ENCODE data around the gene CXorf49B.
"Not testable (repeated sequence)": the region's sequence is repeated elsewhere in the genome, so short reads cannot be mapped to it uniquely, and the experiment has no call there.

CXorf49B gene

DNA sequence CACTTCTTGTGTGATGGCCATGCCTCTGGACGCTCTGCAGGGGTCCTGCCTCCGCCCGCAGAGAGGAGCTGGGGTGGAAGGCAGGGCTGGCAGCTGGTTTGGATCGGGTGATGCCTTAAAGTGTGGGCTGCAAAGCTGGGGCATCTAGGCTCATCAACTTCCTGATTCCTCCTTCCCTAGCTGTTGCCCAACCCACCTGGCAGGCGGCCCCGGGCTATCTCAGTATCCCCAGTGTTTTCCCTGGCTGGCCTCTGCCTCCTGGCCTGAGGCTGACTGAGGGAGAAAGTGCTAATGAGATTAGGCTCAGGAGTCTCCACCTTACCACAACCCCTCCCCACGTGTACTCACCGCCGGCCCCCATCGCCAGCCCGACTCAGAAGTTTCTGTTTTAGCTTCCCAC lies 1.7 kb downstream of the CXorf49B start:
- not testable (repeated sequence) for H3K27ac ChIP-seq (ENCODE audit: low read depth, low read length); H3K36me3 ChIP-seq (ENCODE audit: control insufficient read depth, low read length); H3K27me3 ChIP-seq (ENCODE audit: control insufficient read depth, low read length); H3K9me3 ChIP-seq (ENCODE audit: control insufficient read depth, insufficient read depth, low read length); H3F3A ChIP-seq (ENCODE audit: control insufficient read depth, insufficient read depth); H3K4me3 ChIP-seq (ENCODE audit: low read length); H3K4me2 ChIP-seq (ENCODE audit: low read length); H3K79me2 ChIP-seq (ENCODE audit: control insufficient read depth, low read length); H3K4me1 ChIP-seq (ENCODE audit: control insufficient read depth, low read length); H3K9me2 ChIP-seq (replicated peaks; ENCODE audit: control insufficient read depth, low read length); H4K20me1 ChIP-seq (ENCODE audit: control insufficient read depth, insufficient read depth, low read depth, low read length)

DNA sequence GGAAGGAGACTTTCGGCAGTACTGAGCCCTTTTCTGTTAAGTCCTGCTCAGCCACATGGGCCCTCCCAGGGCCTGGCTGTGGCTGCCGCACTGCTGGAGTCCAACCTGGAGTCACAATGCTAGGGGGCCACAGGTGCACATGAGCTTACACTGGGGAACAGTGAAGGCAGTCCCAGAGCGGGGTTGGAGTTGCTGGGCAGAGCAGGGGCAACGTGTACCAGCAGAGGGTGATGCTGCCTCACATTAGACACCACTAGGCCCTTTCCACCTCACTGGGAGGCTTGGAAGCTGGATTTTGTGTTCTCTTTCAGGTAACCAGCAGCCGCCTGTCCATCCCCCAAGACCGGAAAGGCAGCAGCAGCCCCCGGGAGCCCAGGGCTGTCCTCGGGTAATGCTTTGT lies 2.5 kb downstream of the CXorf49B start:
- H4K20me1 ChIP-seq (ENCODE audit: control insufficient read depth, insufficient read depth, low read depth, low read length); H3K27me3 ChIP-seq (ENCODE audit: control insufficient read depth, low read length); H3K36me3 ChIP-seq (ENCODE audit: control insufficient read depth, low read length); H3K9me3 ChIP-seq (ENCODE audit: control insufficient read depth, insufficient read depth, low read length); H3K27ac ChIP-seq (ENCODE audit: low read depth, low read length); H3K4me2 ChIP-seq (ENCODE audit: low read length); H3K9me2 ChIP-seq (replicated peaks; ENCODE audit: control insufficient read depth, low read length); H3K79me2 ChIP-seq (ENCODE audit: control insufficient read depth, low read length); H3K4me3 ChIP-seq (ENCODE audit: low read length); H3K4me1 ChIP-seq (ENCODE audit: control insufficient read depth, low read length); H3F3A ChIP-seq (ENCODE audit: control insufficient read depth, insufficient read depth): not testable (repeated sequence)

- H3F3A ChIP-seq (ENCODE audit: control insufficient read depth, insufficient read depth); H3K4me2 ChIP-seq (ENCODE audit: low read length); H3K4me3 ChIP-seq (ENCODE audit: low read length); H3K9me2 ChIP-seq (replicated peaks; ENCODE audit: control insufficient read depth, low read length); H3K79me2 ChIP-seq (ENCODE audit: control insufficient read depth, low read length); H3K36me3 ChIP-seq (ENCODE audit: control insufficient read depth, low read length); H4K20me1 ChIP-seq (ENCODE audit: control insufficient read depth, insufficient read depth, low read depth, low read length); H3K4me1 ChIP-seq (ENCODE audit: control insufficient read depth, low read length); H3K9me3 ChIP-seq (ENCODE audit: control insufficient read depth, insufficient read depth, low read length); H3K27ac ChIP-seq (ENCODE audit: low read depth, low read length); H3K27me3 ChIP-seq (ENCODE audit: control insufficient read depth, low read length): not testable (repeated sequence)
These were observed 4.0 kb downstream of the CXorf49B start for GRCh38 chrX:71767134-71767533.

- not testable (repeated sequence) for H3K36me3 ChIP-seq (ENCODE audit: control insufficient read depth, low read length); H3K9me2 ChIP-seq (replicated peaks; ENCODE audit: control insufficient read depth, low read length); H3K79me2 ChIP-seq (ENCODE audit: control insufficient read depth, low read length); H3K4me2 ChIP-seq (ENCODE audit: low read length); H3K9me3 ChIP-seq (ENCODE audit: control insufficient read depth, insufficient read depth, low read length); H3K4me3 ChIP-seq (ENCODE audit: low read length); H3K27me3 ChIP-seq (ENCODE audit: control insufficient read depth, low read length); H4K20me1 ChIP-seq (ENCODE audit: control insufficient read depth, insufficient read depth, low read depth, low read length); H3F3A ChIP-seq (ENCODE audit: control insufficient read depth, insufficient read depth); H3K4me1 ChIP-seq (ENCODE audit: control insufficient read depth, low read length); H3K27ac ChIP-seq (ENCODE audit: low read depth, low read length)
These were observed 15.2 kb downstream of the CXorf49B start for GRCh38 chrX:71778322-71778721.

- H3K9me2 ChIP-seq (replicated peaks; ENCODE audit: control insufficient read depth, low read length); H3K4me2 ChIP-seq (ENCODE audit: low read length); H4K20me1 ChIP-seq (ENCODE audit: control insufficient read depth, insufficient read depth, low read depth, low read length); H3F3A ChIP-seq (ENCODE audit: control insufficient read depth, insufficient read depth); H3K79me2 ChIP-seq (ENCODE audit: control insufficient read depth, low read length); H3K27me3 ChIP-seq (ENCODE audit: control insufficient read depth, low read length); H3K4me3 ChIP-seq (ENCODE audit: low read length); H3K4me1 ChIP-seq (ENCODE audit: control insufficient read depth, low read length); H3K9me3 ChIP-seq (ENCODE audit: control insufficient read depth, insufficient read depth, low read length); H3K27ac ChIP-seq (ENCODE audit: low read depth, low read length); H3K36me3 ChIP-seq (ENCODE audit: control insufficient read depth, low read length): not testable (repeated sequence)
These were observed 19.2 kb downstream of the CXorf49B start for GRCh38 chrX:71782225-71782949.

- H4K20me1 ChIP-seq (ENCODE audit: control insufficient read depth, insufficient read depth, low read depth, low read length); H3K27me3 ChIP-seq (ENCODE audit: control insufficient read depth, low read length); H3F3A ChIP-seq (ENCODE audit: control insufficient read depth, insufficient read depth); H3K36me3 ChIP-seq (ENCODE audit: control insufficient read depth, low read length); H3K9me3 ChIP-seq (ENCODE audit: control insufficient read depth, insufficient read depth, low read length); H3K4me1 ChIP-seq (ENCODE audit: control insufficient read depth, low read length); H3K9me2 ChIP-seq (replicated peaks; ENCODE audit: control insufficient read depth, low read length); H3K4me3 ChIP-seq (ENCODE audit: low read length); H3K27ac ChIP-seq (ENCODE audit: low read depth, low read length); H3K4me2 ChIP-seq (ENCODE audit: low read length); H3K79me2 ChIP-seq (ENCODE audit: control insufficient read depth, low read length): not testable (repeated sequence)
These were observed 19.8 kb downstream of the CXorf49B start for GRCh38 chrX:71782950-71783299.

GRCh38 chrX:71783569-71784347 lies 20.6 kb downstream of the CXorf49B start:
- H3K36me3 ChIP-seq (ENCODE audit: control insufficient read depth, low read length); H3K79me2 ChIP-seq (ENCODE audit: control insufficient read depth, low read length); H3K9me3 ChIP-seq (ENCODE audit: control insufficient read depth, insufficient read depth, low read length); H3K4me3 ChIP-seq (ENCODE audit: low read length); H3K4me1 ChIP-seq (ENCODE audit: control insufficient read depth, low read length); H3F3A ChIP-seq (ENCODE audit: control insufficient read depth, insufficient read depth); H4K20me1 ChIP-seq (ENCODE audit: control insufficient read depth, insufficient read depth, low read depth, low read length); H3K4me2 ChIP-seq (ENCODE audit: low read length); H3K27me3 ChIP-seq (ENCODE audit: control insufficient read depth, low read length); H3K9me2 ChIP-seq (replicated peaks; ENCODE audit: control insufficient read depth, low read length); H3K27ac ChIP-seq (ENCODE audit: low read depth, low read length): not testable (repeated sequence)

DNA sequence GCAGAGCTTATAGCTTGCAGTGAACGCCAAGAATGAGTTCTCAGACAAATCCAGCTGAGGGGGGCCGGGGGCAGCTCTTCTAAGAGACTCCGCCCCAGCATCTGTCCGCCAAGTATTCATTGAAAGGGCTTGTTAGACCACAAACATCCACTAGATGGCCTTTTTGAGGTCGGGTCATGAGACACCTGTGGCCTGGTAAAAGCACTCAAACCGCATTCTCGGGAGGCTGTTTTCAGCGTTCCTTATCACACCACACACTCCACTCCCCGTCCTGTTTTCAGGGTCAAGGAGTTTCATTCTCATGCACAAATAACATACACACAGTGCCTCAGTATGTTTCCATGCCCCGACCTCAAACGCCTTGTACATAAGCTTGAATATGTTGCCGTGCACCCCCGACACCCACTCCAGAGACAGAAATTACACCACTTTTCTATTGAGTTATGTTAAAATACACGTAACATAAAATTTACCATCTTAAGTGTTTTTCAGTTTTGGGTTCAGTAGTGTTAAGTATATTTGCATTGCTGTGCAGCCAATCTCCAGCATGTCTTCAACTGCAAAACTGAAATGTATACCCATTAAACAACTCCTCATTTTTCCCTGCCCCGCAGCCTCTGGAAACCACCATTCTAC lies 21.3 kb downstream of the CXorf49B start:
- not testable (repeated sequence) for H3K27ac ChIP-seq (ENCODE audit: low read depth, low read length); H3K36me3 ChIP-seq (ENCODE audit: control insufficient read depth, low read length); H3K4me3 ChIP-seq (ENCODE audit: low read length); H3K9me3 ChIP-seq (ENCODE audit: control insufficient read depth, insufficient read depth, low read length); H3K27me3 ChIP-seq (ENCODE audit: control insufficient read depth, low read length); H3K79me2 ChIP-seq (ENCODE audit: control insufficient read depth, low read length); H4K20me1 ChIP-seq (ENCODE audit: control insufficient read depth, insufficient read depth, low read depth, low read length); H3K4me2 ChIP-seq (ENCODE audit: low read length); H3K9me2 ChIP-seq (replicated peaks; ENCODE audit: control insufficient read depth, low read length); H3K4me1 ChIP-seq (ENCODE audit: control insufficient read depth, low read length); H3F3A ChIP-seq (ENCODE audit: control insufficient read depth, insufficient read depth)

Measured in DOHH2 (cell line).